ENCODE data around the gene EYS. TPM values are rescaled to one million over a fixed set of nuclear protein-coding genes. Genes with fewer than 3 reads are reported as not detected.

Gene EYS
- total RNA-seq, 1 donor from 2014 or later, result not detected

- no peaks in the 10 kb centered on the region for H3K9me3 Mint-ChIP-seq (ENCODE audit: unreplicated experiment)
These were observed 920.3 kb downstream of the EYS start for GRCh38 chr6:64786736-64787135.

GRCh38 chr6:64782877-64783276, 924.1 kb downstream of the EYS start:
- DNase-seq (ENCODE audit: low spot score), result no peak
- Mint-ChIP-seq H3K9me3 (ENCODE audit: unreplicated experiment) (peaks cover 4% of the 10 kb centered on the region), H3K27me3 (ENCODE audit: unreplicated experiment) (no peaks in the 10 kb centered on the region), H3K4me3 (ENCODE audit: unreplicated experiment) (no peak overlapping the region), H3K27ac (ENCODE audit: unreplicated experiment) (no peak overlapping the region), H3K36me3 (ENCODE audit: low read depth, unreplicated experiment) (peaks cover 4% of the 10 kb centered on the region), H3K4me1 (ENCODE audit: unreplicated experiment) (no peaks in the 10 kb centered on the region)
- no peak for TF ChIP-seq CTCF (IDR thresholded peaks at IDR 0.05; ENCODE audit: unreplicated experiment)

More at GRCh38 chr6:64786736-64787135, 920.3 kb downstream of the EYS start:
- H3K4me3 Mint-ChIP-seq (ENCODE audit: unreplicated experiment), result no peak overlapping the region
- H3K27ac Mint-ChIP-seq (ENCODE audit: unreplicated experiment), result no peak overlapping the region
- H3K36me3 Mint-ChIP-seq (ENCODE audit: low read depth, unreplicated experiment), result no peaks in the 10 kb centered on the region
- H3K27me3 Mint-ChIP-seq (ENCODE audit: unreplicated experiment), result no peaks in the 10 kb centered on the region
- TF ChIP-seq CTCF (IDR thresholded peaks at IDR 0.05; ENCODE audit: unreplicated experiment), result no peak
- DNase-seq (ENCODE audit: low spot score), result no peak
- no peaks in the 10 kb centered on the region for H3K4me1 Mint-ChIP-seq (ENCODE audit: unreplicated experiment)

DNA sequence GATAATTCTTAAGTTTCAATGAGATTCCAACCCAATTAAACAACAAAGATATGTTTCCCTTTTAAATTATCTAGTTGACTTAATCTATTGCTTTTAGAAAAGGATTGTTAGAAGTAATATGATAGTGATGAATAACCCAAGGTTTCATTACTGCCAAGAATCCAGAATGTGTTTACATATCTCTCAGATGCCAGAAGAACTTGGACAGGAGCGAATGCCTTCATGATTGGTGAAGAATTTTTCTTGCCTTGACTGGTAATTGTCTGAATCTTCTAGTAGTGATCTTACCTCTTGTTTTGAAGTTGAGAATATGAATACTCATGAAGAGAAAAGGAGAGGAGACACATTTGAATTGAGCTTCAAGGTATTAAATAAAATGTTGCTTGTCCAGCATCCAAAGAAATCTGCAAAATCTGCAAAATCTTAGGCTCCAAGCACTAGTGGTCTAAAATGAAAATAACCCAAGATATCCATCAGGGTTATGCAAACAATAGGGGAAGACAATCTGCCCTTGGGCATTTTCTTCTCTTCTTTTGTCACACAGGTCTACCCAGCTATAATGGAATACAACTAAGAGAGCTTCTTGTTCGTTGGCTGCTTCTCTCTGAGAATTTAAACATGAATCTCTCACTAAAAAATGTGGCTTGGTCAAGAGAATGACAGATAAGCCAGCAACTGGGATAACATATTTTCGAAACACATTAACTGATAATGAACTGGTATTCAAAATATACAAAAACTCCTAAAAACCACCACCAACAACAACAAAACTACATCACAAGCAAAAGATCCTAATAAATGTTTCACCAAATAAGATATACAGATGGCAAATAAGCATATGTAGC, 928.9 kb downstream of the EYS start:
- TF ChIP-seq CTCF (IDR thresholded peaks at IDR 0.05; ENCODE audit: unreplicated experiment), result no peak
- H3K4me3 Mint-ChIP-seq (ENCODE audit: unreplicated experiment), result no peak overlapping the region
- peaks cover 4% of the 10 kb centered on the region for H3K4me1 Mint-ChIP-seq (ENCODE audit: unreplicated experiment)
- DNase-seq (ENCODE audit: low spot score), result no peak
- no peaks in the 10 kb centered on the region for H3K27me3 Mint-ChIP-seq (ENCODE audit: unreplicated experiment)
- peaks cover 4% of the 10 kb centered on the region for H3K36me3 Mint-ChIP-seq (ENCODE audit: low read depth, unreplicated experiment)
- H3K9me3 Mint-ChIP-seq (ENCODE audit: unreplicated experiment), result peaks cover 8% of the 10 kb centered on the region
- no peak overlapping the region for H3K27ac Mint-ChIP-seq (ENCODE audit: unreplicated experiment)

DNA sequence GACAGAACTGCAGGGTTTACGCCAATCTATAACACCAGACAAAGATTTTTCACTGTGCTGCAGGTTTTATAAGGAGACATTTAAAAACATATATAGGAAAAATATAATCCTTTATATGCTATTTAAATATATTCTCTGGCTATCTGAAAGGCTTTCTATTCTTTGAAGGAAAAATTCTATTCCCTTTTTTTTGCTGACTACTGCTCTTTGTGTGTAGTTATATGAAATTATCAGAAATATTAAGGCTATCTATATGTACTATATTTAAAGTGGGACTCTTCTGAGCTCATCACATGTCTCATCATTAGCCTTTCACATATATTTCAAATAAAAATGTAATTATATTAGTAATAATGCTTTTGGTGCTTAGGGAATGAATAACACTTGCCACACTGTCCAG, 930.7 kb downstream of the EYS start:
- TF ChIP-seq CTCF (IDR thresholded peaks at IDR 0.05; ENCODE audit: unreplicated experiment), result no peak
- peaks cover 4% of the 10 kb centered on the region for H3K4me1 Mint-ChIP-seq (ENCODE audit: unreplicated experiment)
- H3K9me3 Mint-ChIP-seq (ENCODE audit: unreplicated experiment), result peaks cover 8% of the 10 kb centered on the region
- H3K4me3 Mint-ChIP-seq (ENCODE audit: unreplicated experiment), result no peak overlapping the region
- DNase-seq (ENCODE audit: low spot score), result no peak
- H3K36me3 Mint-ChIP-seq (ENCODE audit: low read depth, unreplicated experiment), result peaks cover 4% of the 10 kb centered on the region
- no peak overlapping the region for H3K27ac Mint-ChIP-seq (ENCODE audit: unreplicated experiment)
- no peaks in the 10 kb centered on the region for H3K27me3 Mint-ChIP-seq (ENCODE audit: unreplicated experiment)

GRCh38 chr6:64774881-64775280, 932.1 kb downstream of the EYS start:
- no peak for TF ChIP-seq CTCF (IDR thresholded peaks at IDR 0.05; ENCODE audit: unreplicated experiment)
- H3K27me3 Mint-ChIP-seq (ENCODE audit: unreplicated experiment), result no peaks in the 10 kb centered on the region
- H3K4me3 Mint-ChIP-seq (ENCODE audit: unreplicated experiment), result no peak overlapping the region
- peaks cover 8% of the 10 kb centered on the region for H3K9me3 Mint-ChIP-seq (ENCODE audit: unreplicated experiment)
- H3K4me1 Mint-ChIP-seq (ENCODE audit: unreplicated experiment), result peaks cover 4% of the 10 kb centered on the region
- DNase-seq (ENCODE audit: low spot score), result no peak
- H3K36me3 Mint-ChIP-seq (ENCODE audit: low read depth, unreplicated experiment), result peaks cover 4% of the 10 kb centered on the region
- no peak overlapping the region for H3K27ac Mint-ChIP-seq (ENCODE audit: unreplicated experiment)

Measured in endothelial cell (in vitro differentiated cells).